DOHH2 (cell line): ENCODE results near the gene ARNT2.

ENCODE experiments used
- H3F3A ChIP-seq: fragments of 200-600 bp; sonication (generic), shearing (Covaris generic); 2 replicates; pipeline ENCODE4 v1.6.0; 2016; ENCODE audit warnings: antibody characterized with exemption, mild to moderate bottlenecking; ENCODE audit not compliant: control insufficient read depth, insufficient read depth
- H3K27ac ChIP-seq: fragments of 200-600 bp; sonication (generic); 2 replicates; pipeline ENCODE4 v1.5.1; 2014; ENCODE audit warnings: low read depth, mild to moderate bottlenecking, low read length, moderate library complexity
- H3K27me3 ChIP-seq: fragments of 200-600 bp; sonication (generic); 2 replicates; pipeline ENCODE4 v1.6.1; 2014; ENCODE audit warnings: mild to moderate bottlenecking, low read length, mixed read lengths; ENCODE audit not compliant: control insufficient read depth
- H3K36me3 ChIP-seq: fragments of 200-600 bp; sonication (generic); 2 replicates; pipeline ENCODE4 v1.6.1; 2014; ENCODE audit warnings: mild to moderate bottlenecking, low read length, moderate library complexity, mixed read lengths; ENCODE audit not compliant: control insufficient read depth
- H3K4me1 ChIP-seq: fragments of 200-600 bp; sonication (generic); 2 replicates; pipeline ENCODE4 v1.6.1; 2014; ENCODE audit warnings: mild to moderate bottlenecking, low read length, mixed read lengths; ENCODE audit not compliant: control insufficient read depth
- H3K4me2 ChIP-seq: fragments of 200-600 bp; sonication (generic); 2 replicates; pipeline ENCODE4 v1.6.0; 2014; ENCODE audit warnings: mild to moderate bottlenecking, low read length, moderate library complexity
- H3K4me3 ChIP-seq: fragments of 200-600 bp; sonication (generic); 2 replicates; pipeline ENCODE4 v1.5.1; 2014; ENCODE audit warnings: mild to moderate bottlenecking, low read length, mixed read lengths
- H3K79me2 ChIP-seq: fragments of 200-600 bp; sonication (generic); 2 replicates; pipeline ENCODE4 v1.6.1; 2014; ENCODE audit warnings: mild to moderate bottlenecking, low read length, mixed read lengths; ENCODE audit not compliant: control insufficient read depth
- H3K9me2 ChIP-seq: fragments of 200-600 bp; sonication (generic); replicated peaks from 2 replicates; pipeline ENCODE4 v1.6.1; 2014; ENCODE audit warnings: mild to moderate bottlenecking, low read length, mixed read lengths; ENCODE audit not compliant: control insufficient read depth
- H3K9me3 ChIP-seq: fragments of 200-600 bp; sonication (generic); 2 replicates; pipeline ENCODE4 v1.6.1; 2014; ENCODE audit warnings: antibody characterized with exemption, low read length, mixed read lengths; ENCODE audit not compliant: control insufficient read depth, insufficient read depth
- H4K20me1 ChIP-seq: fragments of 200-600 bp; sonication (generic); 2 replicates; pipeline ENCODE4 v1.6.0; 2014; ENCODE audit warnings: low read depth, mild to moderate bottlenecking, antibody characterized with exemption, low read length, moderate library complexity; ENCODE audit not compliant: control insufficient read depth, insufficient read depth
- EZH2phosphoT487 ChIP-seq: fragments of 200-600 bp; sonication (generic); IDR thresholded peaks from 2 replicates; pipeline ENCODE4 v1.6.1; 2017; ENCODE audit warnings: borderline replicate concordance, mild to moderate bottlenecking, antibody characterized with exemption, low read length, moderate library complexity, mixed read lengths
- TF ChIP-seq, protein P1 (sequence below): fragments of 200-600 bp; sonication (generic); IDR thresholded peaks from one replicate; pipeline ENCODE4 v1.5.1; 2014; ENCODE audit warnings: antibody characterized with exemption, mild to moderate bottlenecking, low read depth, low read length; ENCODE audit not compliant: poor library complexity, severe bottlenecking

ARNT2 gene

DNA sequence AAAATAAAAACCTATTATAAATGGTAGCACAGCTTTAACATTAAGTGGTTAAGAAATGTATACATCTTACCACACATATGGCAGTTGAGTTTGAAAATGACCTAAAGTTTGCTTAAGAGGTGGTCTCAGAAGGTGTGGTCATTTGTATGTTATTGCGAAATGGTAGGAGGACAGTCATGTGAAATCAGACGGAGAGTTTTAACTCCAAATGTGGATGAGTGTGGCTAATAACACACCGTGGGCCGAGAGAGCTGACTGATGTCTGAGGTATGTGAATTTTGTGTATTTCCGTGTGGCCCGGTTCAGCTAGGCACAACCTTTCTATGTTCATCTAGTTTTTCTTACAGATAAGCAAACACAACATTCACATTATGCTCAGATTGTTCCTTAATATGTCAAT lies 71.9 kb downstream of the ARNT2 start:
- Histone ChIP-seq H3K9me3 (peaks cover 4% of the 10 kb centered on the region; the same call in 1 of the 2 replicates), H3K27me3 (no peaks in the 10 kb centered on the region), H3F3A (no peaks in the 10 kb centered on the region), H3K4me2 (no peak overlapping the region), H3K4me3 (no peak overlapping the region), H3K79me2 (no peaks in the 10 kb centered on the region), H3K27ac (no peak overlapping the region), H3K36me3 (no peaks in the 10 kb centered on the region), H3K4me1 (no peaks in the 10 kb centered on the region), H3K9me2 (no peaks in the 10 kb centered on the region), H4K20me1 (no peaks in the 10 kb centered on the region)
- TF ChIP-seq, protein P1, sequence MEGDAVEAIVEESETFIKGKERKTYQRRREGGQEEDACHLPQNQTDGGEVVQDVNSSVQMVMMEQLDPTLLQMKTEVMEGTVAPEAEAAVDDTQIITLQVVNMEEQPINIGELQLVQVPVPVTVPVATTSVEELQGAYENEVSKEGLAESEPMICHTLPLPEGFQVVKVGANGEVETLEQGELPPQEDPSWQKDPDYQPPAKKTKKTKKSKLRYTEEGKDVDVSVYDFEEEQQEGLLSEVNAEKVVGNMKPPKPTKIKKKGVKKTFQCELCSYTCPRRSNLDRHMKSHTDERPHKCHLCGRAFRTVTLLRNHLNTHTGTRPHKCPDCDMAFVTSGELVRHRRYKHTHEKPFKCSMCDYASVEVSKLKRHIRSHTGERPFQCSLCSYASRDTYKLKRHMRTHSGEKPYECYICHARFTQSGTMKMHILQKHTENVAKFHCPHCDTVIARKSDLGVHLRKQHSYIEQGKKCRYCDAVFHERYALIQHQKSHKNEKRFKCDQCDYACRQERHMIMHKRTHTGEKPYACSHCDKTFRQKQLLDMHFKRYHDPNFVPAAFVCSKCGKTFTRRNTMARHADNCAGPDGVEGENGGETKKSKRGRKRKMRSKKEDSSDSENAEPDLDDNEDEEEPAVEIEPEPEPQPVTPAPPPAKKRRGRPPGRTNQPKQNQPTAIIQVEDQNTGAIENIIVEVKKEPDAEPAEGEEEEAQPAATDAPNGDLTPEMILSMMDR: no peak
- TF ChIP-seq EZH2phosphoT487: no peak

GRCh38 chr15:80478075-80478474 lies 73.9 kb downstream of the ARNT2 start:
- Histone ChIP-seq H3K9me2 (no peaks in the 10 kb centered on the region), H3K4me1 (no peaks in the 10 kb centered on the region), H3K9me3 (peaks cover 4% of the 10 kb centered on the region; the same call in 1 of the 2 replicates), H3K4me2 (no peak overlapping the region), H3K27me3 (no peaks in the 10 kb centered on the region), H3K36me3 (no peaks in the 10 kb centered on the region), H3K4me3 (no peak overlapping the region), H3K27ac (no peak overlapping the region), H4K20me1 (no peaks in the 10 kb centered on the region), H3K79me2 (no peaks in the 10 kb centered on the region), H3F3A (no peaks in the 10 kb centered on the region)
- TF ChIP-seq, protein P1: no peak
- no peak for TF ChIP-seq EZH2phosphoT487

GRCh38 chr15:80479191-80479590 lies 75.0 kb downstream of the ARNT2 start:
- Histone ChIP-seq H3K27me3 (no peaks in the 10 kb centered on the region), H3K9me2 (no peaks in the 10 kb centered on the region), H3K4me3 (no peak overlapping the region), H3K4me2 (no peak overlapping the region), H3K27ac (no peak overlapping the region), H3F3A (no peaks in the 10 kb centered on the region), H3K4me1 (no peaks in the 10 kb centered on the region), H3K9me3 (peaks cover 4% of the 10 kb centered on the region; the same call in 1 of the 2 replicates), H4K20me1 (no peaks in the 10 kb centered on the region), H3K79me2 (no peaks in the 10 kb centered on the region), H3K36me3 (no peaks in the 10 kb centered on the region)
- no peak for TF ChIP-seq EZH2phosphoT487
- TF ChIP-seq, protein P1: no peak
